HCT116 (cell line): ENCODE results near the gene RUFY4. TPM values are rescaled to one million over a fixed set of nuclear protein-coding genes. Genes with fewer than 3 reads are reported as not detected.

Source experiments
- ATAC-seq: fragments of 200-7000 bp; cut with Tn5 transposase; 2 replicates; pipeline ENCODE4 v1.9.1; 2020; ENCODE audit warnings: mild to moderate bottlenecking, moderate library complexity
- BruUV-seq: library from RNA; stranded (reverse); fragments of 400-500 nt; replicated peaks from 2 replicates; lab custom pipeline; 2021; lab: Mats Ljungman, UMichigan
- CTCF ChIA-PET: fragments of 300-600 bp; sonication (Branson Sonifier 250); formaldehyde crosslinking; loops from one replicate; lab custom pipeline; 2021; ENCODE audit warnings: antibody characterized with exemption; lab: Charles Lee
- POLR2A ChIA-PET: fragments of 300-600, 350-600 bp; sonication (Branson Sonifier 250); formaldehyde crosslinking; loops from one replicate; lab custom pipeline; 2021; ENCODE audit warnings: antibody characterized with exemption; lab: Charles Lee
- RAD21 ChIA-PET, 2 experiments: fragments of 300-600 bp; sonication (Branson Sonifier 250); formaldehyde crosslinking; loops; one replicate each; lab custom pipeline; 2023; ENCODE audit warnings: low total read pairs in 2 of 2; ENCODE audit not compliant: uncharacterized antibody in 2 of 2, unreplicated experiment in 2 of 2, low non-redundant PET in 1 of 2; lab: Charles Lee
- DNase-seq: peaks from one replicate; pipeline ENCODE4 v3.0.0-alpha.2; 2010; ENCODE audit warnings: low read depth, low spot score
- H2AFZ ChIP-seq: fragments of 200-600 bp; shearing (Covaris generic), sonication (generic); 2 replicates; pipeline ENCODE4 v1.6.1; 2017; ENCODE audit warnings: low read depth, mixed run types, mixed read lengths, antibody characterized with exemption, low read length; ENCODE audit not compliant: poor library complexity, severe bottlenecking
- H3K27ac ChIP-seq: 2 replicates; pipeline ENCODE4 v1.5.1; 2012; ENCODE audit warnings: low read depth, low read length
- H3K27me3 ChIP-seq: fragments of 200-600 bp; sonication (generic); 2 replicates; pipeline ENCODE4 v1.6.1; 2016; ENCODE audit warnings: mixed run types, low read length, mixed read lengths; ENCODE audit not compliant: insufficient read depth
- H3K36me3 ChIP-seq, 2 experiments: fragments of 200-500 bp in 1 of 2; fragments of 200-600 bp in 1 of 2; sonication (Bioruptor generic) in 1 of 2; sonication (generic) in 1 of 2; 2 replicates each; pipeline versions ENCODE4 v1.5.1 to v1.6.1; 2014 to 2016; ENCODE audit warnings: low read length in 2 of 2, inconsistent platforms in 1 of 2, mixed read lengths in 1 of 2, mixed run types in 1 of 2; ENCODE audit not compliant: insufficient read depth in 2 of 2, control insufficient read depth in 1 of 2
- H3K4me1 ChIP-seq, 2 experiments: fragments of 200-600 bp in 1 of 2; sonication (generic) in 1 of 2; 2 replicates each; pipeline versions ENCODE4 v1.5.1 to v1.6.1; 2012 to 2017; ENCODE audit warnings: low read length in 2 of 2, inconsistent platforms in 1 of 2, mild to moderate bottlenecking in 1 of 2, mixed read lengths in 1 of 2, mixed run types in 1 of 2, moderate library complexity in 1 of 2; ENCODE audit not compliant: insufficient read depth in 2 of 2, control insufficient read depth in 1 of 2
- H3K4me2 ChIP-seq: fragments of 200-600 bp; sonication (generic); 2 replicates; pipeline ENCODE4 v1.6.1; 2017; ENCODE audit warnings: mixed run types, low read length, mixed read lengths
- H3K4me3 ChIP-seq, 2 experiments: fragments of 200-600 bp in 1 of 2; sonication (generic) in 1 of 2; replicated peaks in 1 of 2; 2 replicates each; pipeline ENCODE4 v1.5.1; 2011 to 2016; ENCODE audit warnings: low read length in 2 of 2, control low read depth in 1 of 2, low read depth in 1 of 2, mild to moderate bottlenecking in 1 of 2, mixed read lengths in 1 of 2, mixed run types in 1 of 2
- H3K79me2 ChIP-seq: fragments of 200-600 bp; sonication (generic); 2 replicates; pipeline ENCODE4 v1.6.1; 2017; ENCODE audit warnings: mild to moderate bottlenecking, mixed run types, low read length, moderate library complexity, mixed read lengths; ENCODE audit not compliant: insufficient read depth
- H3K9ac ChIP-seq: fragments of 200-600 bp; sonication (generic); 2 replicates; pipeline ENCODE4 v1.6.1; 2016; ENCODE audit warnings: low read length, mixed read lengths
- H3K9me2 ChIP-seq: fragments of 200-600 bp; sonication (generic), shearing (Covaris generic); 2 replicates; pipeline ENCODE4 v1.6.1; 2017; ENCODE audit warnings: mixed run types, mild to moderate bottlenecking, moderate library complexity; ENCODE audit not compliant: insufficient read depth
- H3K9me3 ChIP-seq, 2 experiments: fragments of 200-500 bp in 1 of 2; fragments of 200-600 bp in 1 of 2; sonication (Bioruptor generic) in 1 of 2; sonication (generic) in 1 of 2; 2 replicates each; pipeline ENCODE4 v1.6.1; 2014 to 2017; ENCODE audit warnings: low read length in 2 of 2, mixed read lengths in 2 of 2, inconsistent platforms in 1 of 2, low read depth in 1 of 2, mild to moderate bottlenecking in 1 of 2, mixed run types in 1 of 2, moderate library complexity in 1 of 2; ENCODE audit not compliant: control insufficient read depth in 1 of 2, insufficient read depth in 1 of 2
- H4K20me1 ChIP-seq: fragments of 200-600 bp; sonication (generic), shearing (Covaris generic); 2 replicates; pipeline ENCODE4 v1.6.1; 2017; ENCODE audit warnings: mixed run types, mild to moderate bottlenecking, moderate library complexity; ENCODE audit not compliant: insufficient read depth
- ATF3 ChIP-seq: IDR thresholded peaks from 2 replicates; pipeline ENCODE4 v1.6.1; 2012
- EGR1 ChIP-seq: IDR thresholded peaks from 2 replicates; pipeline ENCODE4 v1.6.1; 2012; ENCODE audit warnings: low read depth
- EZH2 ChIP-seq: fragments of 200-600 bp; sonication (generic); IDR thresholded peaks from 2 replicates; pipeline ENCODE4 v1.6.1; 2017; ENCODE audit warnings: antibody characterized with exemption, mixed run types
- EZH2phosphoT487 ChIP-seq: fragments of 200-600 bp; IDR thresholded peaks from 2 replicates; pipeline ENCODE4 v1.6.1; 2018; ENCODE audit warnings: antibody characterized with exemption, borderline replicate concordance
- JUND ChIP-seq: IDR thresholded peaks from 2 replicates; pipeline ENCODE4 v1.6.1; 2012
- RAD21 ChIP-seq: IDR thresholded peaks from 2 replicates; pipeline ENCODE4 v1.6.1; 2012; ENCODE audit warnings: low read depth, mild to moderate bottlenecking
- REST ChIP-seq: IDR thresholded peaks from 2 replicates; pipeline ENCODE4 v1.6.1; 2012; ENCODE audit warnings: low read depth
- SIN3A ChIP-seq: IDR thresholded peaks from 2 replicates; pipeline ENCODE4 v1.6.1; 2012; ENCODE audit warnings: low read depth
- SP1 ChIP-seq: IDR thresholded peaks from 2 replicates; pipeline ENCODE4 v1.6.1; 2012; ENCODE audit warnings: low read depth
- TCF7L2 ChIP-seq: IDR thresholded peaks from 2 replicates; pipeline ENCODE4 v1.7.0; 2011; ENCODE audit warnings: borderline replicate concordance, inconsistent platforms; ENCODE audit not compliant: insufficient read depth, insufficient read length; ENCODE audit errors: extremely low read depth
- ZFX ChIP-seq: fragments of 450-650 bp; IDR thresholded peaks from 2 replicates; pipeline ENCODE4 v1.6.1; 2017
- intact Hi-C: fragments of 100-400 bp; cut with micrococcal nuclease; formaldehyde crosslinking; loops from 2 replicates; pipeline ENCODE4 v1.10.0; 2022
- total RNA-seq: library from RNA; stranded (reverse); gene quantifications from one replicate; pipeline ENCODE4 v1.2.1, GENCODE V29; 2021; ENCODE audit not compliant: unreplicated experiment
- TF ChIP-seq, protein P1 (sequence below), 3 experiments: fragments of 200-600 bp in 1 of 3; sonication (generic) in 1 of 3; IDR thresholded peaks in 2 of 3; conservative IDR thresholded peaks in 1 of 3; 2 replicates each; pipeline ENCODE4 v1.5.1; 2012 to 2017; ENCODE audit warnings: low read depth in 2 of 3, low read length in 2 of 3, antibody characterized with exemption in 1 of 3, borderline replicate concordance in 1 of 3, control low read depth in 1 of 3, mild to moderate bottlenecking in 1 of 3, mixed read lengths in 1 of 3, mixed run types in 1 of 3, moderate library complexity in 1 of 3; ENCODE audit not compliant: insufficient read depth in 1 of 3

The RUFY4 gene
- total RNA-seq, 1 experiment from 2014 or later = 0.27 TPM

GRCh38 chr2:218028189-218028495, 40.9 kb upstream of the RUFY4 start (continued):
- no peak for TF ChIP-seq REST
- no peak for TF ChIP-seq TCF7L2
- no peak for TF ChIP-seq RAD21

- no peak for DNase-seq
- ChIA-PET CTCF (no interaction called here), POLR2A (no interaction called here), RAD21 (no interaction called here)
- no peak overlapping the region for H3K27ac ChIP-seq
- no peak overlapping the region for H3K9ac ChIP-seq
- H3K79me2 ChIP-seq = no peaks in the 10 kb centered on the region
- no peaks in the 10 kb centered on the region for H3K9me3 ChIP-seq
- H3K9me2 ChIP-seq = no peaks in the 10 kb centered on the region
- H3K4me3 ChIP-seq = no peak overlapping the region
- no peak overlapping the region for H2AFZ ChIP-seq
- intact Hi-C loops = no loop called here
- no peaks in the 10 kb centered on the region for H3K36me3 ChIP-seq
- H4K20me1 ChIP-seq = no peaks in the 10 kb centered on the region
- H3K27me3 ChIP-seq = no peaks in the 10 kb centered on the region
- ATAC-seq = no peak
- no TSS peak for BruUV-seq
- no peak overlapping the region for H3K4me2 ChIP-seq
- H3K4me1 ChIP-seq = no peaks in the 10 kb centered on the region
- TF ChIP-seq SIN3A (no peak), EZH2 (no peak), EGR1 (no peak), ZFX (no peak), EZH2phosphoT487 (no peak), JUND (no peak), SP1 (no peak), ATF3 (no peak), REST (no peak), TCF7L2 (no peak)
- TF ChIP-seq, protein P1, sequence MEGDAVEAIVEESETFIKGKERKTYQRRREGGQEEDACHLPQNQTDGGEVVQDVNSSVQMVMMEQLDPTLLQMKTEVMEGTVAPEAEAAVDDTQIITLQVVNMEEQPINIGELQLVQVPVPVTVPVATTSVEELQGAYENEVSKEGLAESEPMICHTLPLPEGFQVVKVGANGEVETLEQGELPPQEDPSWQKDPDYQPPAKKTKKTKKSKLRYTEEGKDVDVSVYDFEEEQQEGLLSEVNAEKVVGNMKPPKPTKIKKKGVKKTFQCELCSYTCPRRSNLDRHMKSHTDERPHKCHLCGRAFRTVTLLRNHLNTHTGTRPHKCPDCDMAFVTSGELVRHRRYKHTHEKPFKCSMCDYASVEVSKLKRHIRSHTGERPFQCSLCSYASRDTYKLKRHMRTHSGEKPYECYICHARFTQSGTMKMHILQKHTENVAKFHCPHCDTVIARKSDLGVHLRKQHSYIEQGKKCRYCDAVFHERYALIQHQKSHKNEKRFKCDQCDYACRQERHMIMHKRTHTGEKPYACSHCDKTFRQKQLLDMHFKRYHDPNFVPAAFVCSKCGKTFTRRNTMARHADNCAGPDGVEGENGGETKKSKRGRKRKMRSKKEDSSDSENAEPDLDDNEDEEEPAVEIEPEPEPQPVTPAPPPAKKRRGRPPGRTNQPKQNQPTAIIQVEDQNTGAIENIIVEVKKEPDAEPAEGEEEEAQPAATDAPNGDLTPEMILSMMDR (IDR thresholded peaks at IDR 0.05 in 2 of 3, conservative IDR thresholded peaks at IDR 0.05 in 1 of 3; ENCODE audit: borderline replicate concordance in 1 of 3, insufficient read depth in 1 of 3, low read depth in 2 of 3, low read length in 2 of 3) = no peak
Observed at GRCh38 chr2:218028562-218029348, 40.3 kb upstream of the RUFY4 start.
